Liver (tissue), 9 donors: ENCODE measurements around the gene PRSS37. TPM values are rescaled to one million over a fixed set of nuclear protein-coding genes. Genes with fewer than 3 reads are reported as not detected.

Experiments
- DNase-seq: peaks from one replicate; pipeline ENCODE4 v3.0.0-alpha.2; 2017; ENCODE audit warnings: low spot score
- H3K27ac ChIP-seq, 2 donors: one replicate each; pipeline ENCODE4 v1.7.0; 2013; ENCODE audit warnings: inconsistent platforms in 2 of 2, low read length in 2 of 2, control low read depth in 1 of 2, low read depth in 1 of 2, mild to moderate bottlenecking in 1 of 2
- H3K27me3 ChIP-seq, 4 donors: one replicate each; pipeline versions ENCODE4 v1.6.1 to v1.7.0; 2013; ENCODE audit warnings: low read length in 3 of 4, inconsistent platforms in 1 of 4, mild to moderate bottlenecking in 1 of 4, moderate library complexity in 1 of 4; ENCODE audit not compliant: control insufficient read depth in 4 of 4, insufficient read depth in 4 of 4
- H3K36me3 ChIP-seq, 4 donors: one replicate each; pipeline versions ENCODE4 v1.6.1 to v1.7.0; 2013; ENCODE audit warnings: low read length in 3 of 4, mild to moderate bottlenecking in 3 of 4, low read depth in 1 of 4, moderate library complexity in 1 of 4; ENCODE audit not compliant: control insufficient read depth in 4 of 4, insufficient read depth in 3 of 4
- H3K4me1 ChIP-seq, 4 donors: one replicate each; pipeline versions ENCODE4 v1.6.1 to v1.7.0; 2013; ENCODE audit warnings: low read length in 3 of 4, mild to moderate bottlenecking in 3 of 4, moderate library complexity in 1 of 4; ENCODE audit not compliant: control insufficient read depth in 4 of 4, insufficient read depth in 4 of 4
- H3K4me3 ChIP-seq, 3 donors: one replicate each; pipeline versions ENCODE4 v1.6.1 to v1.7.0; 2013; ENCODE audit warnings: low read length in 3 of 3, control low read depth in 1 of 3, low read depth in 1 of 3, mild to moderate bottlenecking in 1 of 3
- H3K9ac ChIP-seq, 2 donors: one replicate each; pipeline ENCODE4 v1.7.0; 2013; ENCODE audit warnings: low read length in 2 of 2, mild to moderate bottlenecking in 2 of 2, moderate library complexity in 2 of 2, control low read depth in 1 of 2, low read depth in 1 of 2
- H3K9me3 ChIP-seq, 4 donors: one replicate each; pipeline versions ENCODE4 v1.6.1 to v1.7.0; 2013; ENCODE audit warnings: low read length in 3 of 4; ENCODE audit not compliant: control insufficient read depth in 4 of 4
- ATF3 ChIP-seq: IDR thresholded peaks from 2 replicates; pipeline ENCODE4 v1.6.1; 2016; ENCODE audit warnings: antibody characterized with exemption
- CTCF ChIP-seq: fragments of 150-350 bp; IDR thresholded peaks from 2 replicates; pipeline ENCODE4 v1.5.1; 2017; ENCODE audit warnings: improper control_type of control experiment, low read depth, low read length; ENCODE audit not compliant: missing input control
- EGR1 ChIP-seq, 2 donors: IDR thresholded peaks; 2 replicates each; pipeline ENCODE4 v1.6.1; 2016 to 2018; ENCODE audit warnings: antibody characterized with exemption in 2 of 2, low read depth in 2 of 2
- FOXA1 ChIP-seq: IDR thresholded peaks from 2 replicates; pipeline ENCODE4 v1.6.1; 2016; ENCODE audit warnings: antibody characterized with exemption
- FOXA2 ChIP-seq: IDR thresholded peaks from 2 replicates; pipeline ENCODE4 v1.6.1; 2016; ENCODE audit warnings: antibody characterized with exemption
- GABPA ChIP-seq, 2 donors: IDR thresholded peaks in 1 of 2; conservative IDR thresholded peaks in 1 of 2; 2 replicates each; pipeline ENCODE4 v1.6.1; 2016; ENCODE audit warnings: antibody characterized with exemption in 2 of 2, mild to moderate bottlenecking in 1 of 2, moderate library complexity in 1 of 2
- HNF4A ChIP-seq, 2 donors: conservative IDR thresholded peaks; 2 replicates each; pipeline ENCODE4 v1.6.1; 2016; ENCODE audit warnings: antibody characterized with exemption in 2 of 2, mild to moderate bottlenecking in 2 of 2
- HNF4G ChIP-seq: IDR thresholded peaks from 2 replicates; pipeline ENCODE4 v1.6.1; 2016; ENCODE audit warnings: antibody characterized with exemption
- JUND ChIP-seq, 2 donors: IDR thresholded peaks; 2 replicates each; pipeline ENCODE4 v1.6.1; 2016; ENCODE audit warnings: antibody characterized with exemption in 2 of 2
- MAX ChIP-seq: IDR thresholded peaks from 2 replicates; pipeline ENCODE4 v1.6.1; 2016; ENCODE audit warnings: antibody characterized with exemption
- NR2F2 ChIP-seq: IDR thresholded peaks from 2 replicates; pipeline ENCODE4 v1.6.1; 2016; ENCODE audit warnings: antibody characterized with exemption
- RAD21 ChIP-seq, 2 donors: IDR thresholded peaks; 2 replicates each; pipeline ENCODE4 v1.6.1; 2016; ENCODE audit warnings: antibody characterized with exemption in 2 of 2, mild to moderate bottlenecking in 2 of 2
- REST ChIP-seq: IDR thresholded peaks from 2 replicates; pipeline ENCODE4 v1.6.1; 2016; ENCODE audit warnings: antibody characterized with exemption, mild to moderate bottlenecking
- RXRA ChIP-seq, 2 donors: IDR thresholded peaks; 2 replicates each; pipeline ENCODE4 v1.6.1; 2017 to 2018; ENCODE audit warnings: antibody characterized with exemption in 2 of 2, mild to moderate bottlenecking in 1 of 2
- SP1 ChIP-seq: IDR thresholded peaks from 2 replicates; pipeline ENCODE4 v1.6.1; 2018; ENCODE audit warnings: antibody characterized with exemption, mild to moderate bottlenecking
- TAF1 ChIP-seq: conservative IDR thresholded peaks from 2 replicates; pipeline ENCODE4 v1.6.1; 2016; ENCODE audit warnings: antibody characterized with exemption, mild to moderate bottlenecking
- YY1 ChIP-seq: IDR thresholded peaks from 2 replicates; pipeline ENCODE4 v1.6.1; 2016; ENCODE audit warnings: antibody characterized with exemption, mild to moderate bottlenecking
- ZBTB33 ChIP-seq: IDR thresholded peaks from 2 replicates; pipeline ENCODE4 v1.6.1; 2016; ENCODE audit warnings: antibody characterized with exemption
- WGBS: extraction: QIAGEN DNeasy Blood & Tissue Kit; methylation state at CpG from one replicate; pipeline ENCODE4 v1.1.7; 2013; 5-methylcytosine and 5-hydroxymethylcytosine counted together
- polyA plus RNA-seq, 2 donors: library from polyadenylated mRNA; stranded (reverse) in 1 of 2; unstranded in 1 of 2; fragments of 200-250 nt in 1 of 2; fragments of >200 nt in 1 of 2; fragmentation: Nextera tagmentation in 1 of 2; extraction: Ambion mirVana in 1 of 2; gene quantifications; one replicate each; pipeline versions ENCODE4 v1.2.1 to v1.2.3, GENCODE V29; 2013 to 2015
- total RNA-seq, 2 donors: library from RNA; depleted of rRNA; stranded (reverse); fragments of >200 nt; gene quantifications; one replicate each; pipeline ENCODE4 v1.2.3, GENCODE V29; 2014
- donor health status: healthy.
- donor health status: healthy.
- donor health status: healthy.
- donor health status: healthy.
- donor health status: healthy.

The PRSS37 gene
- total and polyA plus RNA-seq, 4 donors = 0.08 TPM; not detected in 3

- H3K9me3 ChIP-seq = no peaks in the 10 kb centered on the region
- no peaks in the 10 kb centered on the region for H3K36me3 ChIP-seq
- TF ChIP-seq GABPA (IDR thresholded peaks at IDR 0.05 in 1 of 2, conservative IDR thresholded peaks at IDR 0.05 in 1 of 2) = no peak
- no peak for TF ChIP-seq RXRA (IDR thresholded peaks at IDR 0.05)
- no peak for TF ChIP-seq CTCF
- TF ChIP-seq YY1 = no peak
- TF ChIP-seq NR2F2 = no peak
- no peak for TF ChIP-seq FOXA2
- no peak for TF ChIP-seq HNF4G
- no peak for TF ChIP-seq EGR1 (IDR thresholded peaks at IDR 0.05; ENCODE audit: low read depth in 2 of 2)
- TF ChIP-seq FOXA1 = no peak
- no peak for TF ChIP-seq ATF3
- TF ChIP-seq SP1 = no peak
- no peak for TF ChIP-seq ZBTB33
- TF ChIP-seq RAD21 (IDR thresholded peaks at IDR 0.05) = no peak
- TF ChIP-seq JUND (IDR thresholded peaks at IDR 0.05) = no peak
- TF ChIP-seq REST = no peak
- no peak for TF ChIP-seq MAX
- TF ChIP-seq TAF1 = no peak
- TF ChIP-seq HNF4A (conservative IDR thresholded peaks at IDR 0.05) = no peak
- WGBS = 82% methylated on average over 2 of the region's 2 CpGs
- H3K27me3 ChIP-seq = no peaks in the 10 kb centered on the region
- H3K9ac ChIP-seq = no peak overlapping the region
- H3K27ac ChIP-seq = no peak overlapping the region
- no peak for DNase-seq
- H3K4me1 ChIP-seq = no peaks in the 10 kb centered on the region
- H3K4me3 ChIP-seq = no peak overlapping the region
These were observed 53.0 kb downstream of the PRSS37 start for GRCh38 chr7:141788296-141788695.

Other genes with a start within 250 kb of the PRSS37 start
- gene DENND11, start 139.3 kb downstream of the PRSS37 start, total RNA-seq = 10 to 100 TPM; 15.9 to 48.4 TPM
- gene DENND11, start 139.3 kb downstream of the PRSS37 start, polyA plus RNA-seq = 1 to 10 TPM; 8.4 to 9.8 TPM
- gene WEE2, start 133.1 kb downstream of the PRSS37 start, total RNA-seq = not detected
- not detected for gene WEE2, start 133.1 kb downstream of the PRSS37 start, polyA plus RNA-seq
- 10 to 100 TPM; 68.0 to 70.0 TPM for gene SSBP1, start 103.1 kb downstream of the PRSS37 start, total RNA-seq
- gene SSBP1, start 103.1 kb downstream of the PRSS37 start, polyA plus RNA-seq = 100 to 1,000 TPM in 1 of 2 donors, 10 to 100 TPM in 1; 90.2 to 147 TPM
- 1 to 10 TPM in 1 of 2 donors, under 1 TPM in 1; 0.47 to 4.1 TPM for gene TAS2R3, start 77.4 kb downstream of the PRSS37 start, total RNA-seq
- not detected for gene TAS2R3, start 77.4 kb downstream of the PRSS37 start, polyA plus RNA-seq
- 1 to 10 TPM in 1 of 2 donors, under 1 TPM in 1; 0.42 to 3.2 TPM for gene TAS2R4, start 64.8 kb downstream of the PRSS37 start, total RNA-seq
- gene TAS2R4, start 64.8 kb downstream of the PRSS37 start, polyA plus RNA-seq = under 1 TPM in 1 of 2 donors, not detected in 1; 0.03 TPM
- gene TAS2R5, start 51.3 kb downstream of the PRSS37 start, total RNA-seq = 1 to 10 TPM in 1 of 2 donors, under 1 TPM in 1; 0.51 to 3.6 TPM
- under 1 TPM; 0.05 to 0.28 TPM for gene TAS2R5, start 51.3 kb downstream of the PRSS37 start, polyA plus RNA-seq
- under 1 TPM; 0.09 to 0.25 TPM for gene OR9A4, start 74.9 kb upstream of the PRSS37 start, total RNA-seq
- gene OR9A4, start 74.9 kb upstream of the PRSS37 start, polyA plus RNA-seq = not detected
- gene CLEC5A, start 105.5 kb upstream of the PRSS37 start, total RNA-seq = 1 to 10 TPM in 1 of 2 donors, under 1 TPM in 1; 0.33 to 2.9 TPM
- under 1 TPM; 0.10 to 0.32 TPM for gene CLEC5A, start 105.5 kb upstream of the PRSS37 start, polyA plus RNA-seq
- gene TAS2R38, start 132.3 kb upstream of the PRSS37 start, total RNA-seq = not detected
- not detected for gene TAS2R38, start 132.3 kb upstream of the PRSS37 start, polyA plus RNA-seq
- 1 to 10 TPM; 1.5 to 3.8 TPM for gene MGAM, start 154.4 kb upstream of the PRSS37 start, total RNA-seq
- gene MGAM, start 154.4 kb upstream of the PRSS37 start, polyA plus RNA-seq = under 1 TPM; 0.11 to 0.55 TPM